Keratinocyte (primary cell): ENCODE measurements around the gene AP2A2. TPM values are rescaled to one million over a fixed set of nuclear protein-coding genes. Genes with fewer than 3 reads are reported as not detected.

Experiments used
- DNase-seq: peaks from one replicate; pipeline ENCODE4 v3.0.0-alpha.2; 2011; ENCODE audit warnings: low read depth, missing footprints, low spot score
- FAIRE-seq: peaks from 2 replicates; lab custom pipeline; 2011; peaks lifted over from hg19 to GRCh38; lab: Jason Lieb, UNC
- H2AFZ ChIP-seq: 2 replicates; pipeline ENCODE4 v1.6.0; 2012; ENCODE audit warnings: low read length, control low read depth, inconsistent platforms; ENCODE audit not compliant: control insufficient read depth
- H3K27ac ChIP-seq: 2 replicates; pipeline ENCODE4 v1.5.1; 2011; ENCODE audit warnings: low read length; ENCODE audit not compliant: control insufficient read depth, insufficient read depth
- H3K27me3 ChIP-seq: 3 replicates; pipeline ENCODE4 v1.6.0; 2011; ENCODE audit warnings: low read length; ENCODE audit not compliant: control insufficient read depth, insufficient read depth; ENCODE audit errors: extremely low read depth
- H3K36me3 ChIP-seq, 2 experiments: 2 replicates in 1 of 2; 3 replicates in 1 of 2; pipeline ENCODE4 v1.5.1; 2011; ENCODE audit warnings: low read length in 2 of 2, mild to moderate bottlenecking in 1 of 2; ENCODE audit not compliant: control insufficient read depth in 2 of 2, insufficient read depth in 2 of 2; ENCODE audit errors: extremely low read depth in 1 of 2
- H3K4me1 ChIP-seq: 3 replicates; pipeline ENCODE4 v1.5.1; 2011; ENCODE audit warnings: low read length; ENCODE audit not compliant: control insufficient read depth, insufficient read depth; ENCODE audit errors: extremely low read depth
- H3K4me2 ChIP-seq: 3 replicates; pipeline ENCODE4 v1.6.0; 2011; ENCODE audit warnings: low read depth, low read length; ENCODE audit not compliant: control insufficient read depth, insufficient read depth; ENCODE audit errors: extremely low read depth
- H3K4me3 ChIP-seq, 3 experiments: fragments of 200-600 bp in 1 of 3; sonication (generic) in 1 of 3; 2 replicates in 2 of 3; 3 replicates in 1 of 3; pipeline ENCODE4 v1.5.1; 2011 to 2016; ENCODE audit warnings: low read length in 3 of 3, mild to moderate bottlenecking in 3 of 3, control low read depth in 2 of 3, inconsistent platforms in 1 of 3, low read depth in 1 of 3, mixed read lengths in 1 of 3, mixed run types in 1 of 3, moderate library complexity in 1 of 3; ENCODE audit not compliant: control insufficient read depth in 2 of 3, insufficient read depth in 2 of 3; ENCODE audit errors: extremely low read depth in 1 of 3
- H3K79me2 ChIP-seq: 2 replicates; pipeline ENCODE4 v1.6.0; 2012; ENCODE audit warnings: low read length; ENCODE audit not compliant: control insufficient read depth, insufficient read depth
- H3K9ac ChIP-seq: 3 replicates; pipeline ENCODE4 v1.6.0; 2011; ENCODE audit warnings: low read length; ENCODE audit not compliant: control insufficient read depth, insufficient read depth; ENCODE audit errors: extremely low read depth
- H3K9me1 ChIP-seq: 3 replicates; pipeline ENCODE4 v1.6.0; 2011; ENCODE audit warnings: low read length; ENCODE audit not compliant: control insufficient read depth, insufficient read depth; ENCODE audit errors: extremely low read depth
- H3K9me3 ChIP-seq: 2 replicates; pipeline ENCODE4 v1.5.1; 2012; ENCODE audit warnings: low read depth, low read length; ENCODE audit not compliant: control insufficient read depth
- H4K20me1 ChIP-seq: 3 replicates; pipeline ENCODE4 v1.6.0; 2011; ENCODE audit warnings: low read length; ENCODE audit not compliant: control insufficient read depth, insufficient read depth; ENCODE audit errors: extremely low read depth
- CTCF ChIP-seq, 3 experiments: IDR thresholded peaks in 1 of 3; conservative IDR thresholded peaks in 1 of 3; optimal IDR thresholded peaks in 1 of 3; 2 replicates in 2 of 3; 3 replicates in 1 of 3; pipeline versions ENCODE3 to v1.5.1; 2011; ENCODE audit warnings: low read length in 3 of 3, mild to moderate bottlenecking in 3 of 3, moderate library complexity in 2 of 3, control low read depth in 1 of 3, inconsistent platforms in 1 of 3; ENCODE audit not compliant: insufficient read depth in 2 of 3; ENCODE audit errors: extremely low read depth in 1 of 3
- EZH2 ChIP-seq: IDR thresholded peaks from one replicate; pipeline ENCODE4 v1.6.1; 2012; ENCODE audit warnings: inconsistent platforms, mild to moderate bottlenecking, low read length, moderate library complexity
- dilution Hi-C: fragments of 300-500 bp; cut with MboI; formaldehyde crosslinking; loops from one replicate; pipeline ENCODE4 v1.7.0; 2020; ENCODE audit warnings: low sequenced_read_pairs; ENCODE audit not compliant: extremely low pct_ligation_motif_present
- polyA plus RNA-seq, 5 experiments: library from polyadenylated mRNA; depleted of rRNA in 3 of 5; stranded (reverse) in 3 of 5; stranded (forward) in 1 of 5; unstranded in 1 of 5; fragments of >200 nt; gene quantifications; 1 replicate in 1 of 5; 2 replicates in 3 of 5; 3 replicates in 1 of 5; pipeline versions ENCODE4 v1.2.1 to v1.2.3, GENCODE V29; 2011 to 2012; ENCODE audit warnings: missing spikeins in 2 of 5, low read depth in 1 of 5, low replicate concordance in 1 of 5

Gene AP2A2
- polyA plus RNA-seq, 1 donor (not counting 4 experiments of a cell fraction or from before 2014, with no cell fraction given) = 47.8 TPM

- Histone ChIP-seq H2AFZ (no peak overlapping the region), H3K79me2 (peaks cover 6% of the 10 kb centered on the region), H3K4me1 (peaks cover 4% of the 10 kb centered on the region), H4K20me1 (no peaks in the 10 kb centered on the region), H3K4me2 (no peak overlapping the region), H3K9me3 (no peaks in the 10 kb centered on the region), H3K9ac (no peak overlapping the region), H3K9me1 (no peaks in the 10 kb centered on the region), H3K36me3 (no peaks in the 10 kb centered on the region), H3K27ac (no peak overlapping the region), H3K4me3 (no peak overlapping the region), H3K27me3 (no peaks in the 10 kb centered on the region)
- TF ChIP-seq CTCF (optimal IDR thresholded peaks at IDR 0.05 in 1 of 3, IDR thresholded peaks at IDR 0.05 in 1 of 3, conservative IDR thresholded peaks at IDR 0.05 in 1 of 3; ENCODE audit: extremely low read depth in 1 of 3, insufficient read depth in 2 of 3, low read length in 3 of 3) (no peak), EZH2 (no peak)
- DNase-seq (no peak), FAIRE-seq (no peak)
- dilution Hi-C loops = no loop called here
Observed at GRCh38 chr11:914747-915501, 10.7 kb upstream of the AP2A2 start.

- FAIRE-seq = no peak
- dilution Hi-C loops = no loop called here
- TF ChIP-seq CTCF (optimal IDR thresholded peaks at IDR 0.05 in 1 of 3, IDR thresholded peaks at IDR 0.05 in 1 of 3, conservative IDR thresholded peaks at IDR 0.05 in 1 of 3; ENCODE audit: extremely low read depth in 1 of 3, insufficient read depth in 2 of 3, low read length in 3 of 3) = no peak
- TF ChIP-seq EZH2 = no peak
- no peaks in the 10 kb centered on the region for H3K36me3 ChIP-seq
- H3K79me2 ChIP-seq = no peaks in the 10 kb centered on the region
- H4K20me1 ChIP-seq = no peaks in the 10 kb centered on the region
- no peaks in the 10 kb centered on the region for H3K9me1 ChIP-seq
- DNase-seq = no peak
- H3K27ac ChIP-seq = no peak overlapping the region
- no peak overlapping the region for H3K4me3 ChIP-seq
- H3K4me1 ChIP-seq = no peaks in the 10 kb centered on the region
- H3K27me3 ChIP-seq = no peaks in the 10 kb centered on the region
- H2AFZ ChIP-seq = no peak overlapping the region
- no peaks in the 10 kb centered on the region for H3K9me3 ChIP-seq
- no peak overlapping the region for H3K4me2 ChIP-seq
- H3K9ac ChIP-seq = no peak overlapping the region
Observed at GRCh38 chr11:917426-917825, 8.2 kb upstream of the AP2A2 start.
